Osteoblast (primary cell): ENCODE measurements around the gene SMARCA4. TPM values are rescaled to one million over a fixed set of nuclear protein-coding genes. Genes with fewer than 3 reads are reported as not detected.

Source experiments
- DNase-seq: peaks from one replicate; pipeline ENCODE4 v3.0.0; 2011; ENCODE audit warnings: low spot score, mixed read lengths; ENCODE audit not compliant: insufficient read length; ENCODE audit errors: missing footprints
- H2AFZ ChIP-seq: 2 replicates; pipeline ENCODE4 v1.6.0; 2011; ENCODE audit warnings: mild to moderate bottlenecking, low read length
- H3K27ac ChIP-seq: 2 replicates; pipeline ENCODE4 v1.5.1; 2011; ENCODE audit warnings: mild to moderate bottlenecking, low read depth, low read length, moderate library complexity
- H3K27me3 ChIP-seq: 2 replicates; pipeline ENCODE4 v1.6.0; 2012; ENCODE audit warnings: mild to moderate bottlenecking, control low read depth, inconsistent platforms, low read length, moderate library complexity; ENCODE audit not compliant: insufficient read depth
- H3K36me3 ChIP-seq: 2 replicates; pipeline ENCODE4 v1.5.1; 2011; ENCODE audit warnings: mild to moderate bottlenecking, low read length, control low read depth, moderate library complexity; ENCODE audit not compliant: insufficient read depth
- H3K4me1 ChIP-seq: 2 replicates; pipeline ENCODE4 v1.5.1; 2011; ENCODE audit warnings: mild to moderate bottlenecking, low read length, control low read depth, moderate library complexity; ENCODE audit not compliant: insufficient read depth
- H3K4me2 ChIP-seq: 2 replicates; pipeline ENCODE4 v1.6.0; 2011; ENCODE audit warnings: mild to moderate bottlenecking, low read length; ENCODE audit not compliant: insufficient read depth
- H3K4me3 ChIP-seq: fragments of 200-600 bp; sonication (generic); 3 replicates; pipeline ENCODE4 v1.5.1; 2012; ENCODE audit warnings: mild to moderate bottlenecking, low read length, inconsistent platforms; ENCODE audit not compliant: insufficient read depth
- H3K79me2 ChIP-seq: 2 replicates; pipeline ENCODE4 v1.6.0; 2012; ENCODE audit warnings: mild to moderate bottlenecking, low read length, control low read depth, inconsistent platforms; ENCODE audit not compliant: insufficient read depth
- H3K9me3 ChIP-seq: 2 replicates; pipeline ENCODE4 v1.5.1; 2011; ENCODE audit warnings: low read depth, low read length, control low read depth
- H4K20me1 ChIP-seq: 2 replicates; pipeline ENCODE4 v1.6.0; 2012; ENCODE audit warnings: mild to moderate bottlenecking, low read length, control low read depth; ENCODE audit not compliant: insufficient read depth
- total RNA-seq: library from RNA; depleted of rRNA; stranded (reverse); fragments of >200 nt; gene quantifications from 2 replicates; pipeline ENCODE4 v1.2.3, GENCODE V29; 2012
- TF ChIP-seq, protein P1 (sequence below): IDR thresholded peaks from 2 replicates; pipeline ENCODE4 v1.5.1; 2011; ENCODE audit warnings: mild to moderate bottlenecking, low read depth, low read length, moderate library complexity; ENCODE audit errors: extremely low read depth

SMARCA4 gene
- total RNA-seq, 1 donor: 52.8 TPM

DNA sequence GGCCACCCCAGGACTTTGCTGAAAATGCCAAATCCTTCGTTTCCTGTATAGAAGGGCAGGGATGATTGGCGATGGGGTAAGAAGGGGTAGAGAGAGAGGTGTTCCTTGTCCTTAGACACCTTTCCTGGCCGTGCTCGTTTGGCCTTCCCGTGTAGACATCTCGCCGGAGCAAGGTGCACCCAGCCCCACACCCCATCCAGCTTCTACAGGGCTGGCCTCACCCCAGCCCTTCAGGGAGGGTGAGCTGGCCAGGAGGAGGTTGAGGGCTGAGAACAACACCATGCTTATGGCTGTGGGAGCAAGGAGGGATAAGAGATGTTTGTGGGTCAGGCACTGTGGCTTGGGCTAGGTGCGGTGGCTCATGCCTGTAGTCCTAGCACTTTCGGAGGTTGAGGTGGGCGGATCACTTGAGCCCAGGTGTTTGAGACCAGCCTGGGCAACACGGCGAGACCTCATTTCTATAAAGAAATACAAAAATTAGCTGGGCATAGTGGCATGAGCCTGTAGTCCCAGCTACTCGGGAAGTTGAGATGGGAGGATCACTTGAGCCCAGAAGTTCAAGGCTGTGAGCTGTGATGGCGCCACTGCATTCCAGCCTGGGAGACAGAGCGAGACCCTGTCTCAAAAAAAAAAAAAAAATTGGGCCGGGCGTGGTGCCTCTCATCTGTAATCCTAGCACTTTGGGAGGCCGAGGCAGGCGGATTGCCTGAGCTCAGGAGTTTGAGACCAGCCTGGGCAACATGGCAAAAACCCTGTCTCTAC, 15.5 kb downstream of the SMARCA4 start:
- TF ChIP-seq, protein P1, sequence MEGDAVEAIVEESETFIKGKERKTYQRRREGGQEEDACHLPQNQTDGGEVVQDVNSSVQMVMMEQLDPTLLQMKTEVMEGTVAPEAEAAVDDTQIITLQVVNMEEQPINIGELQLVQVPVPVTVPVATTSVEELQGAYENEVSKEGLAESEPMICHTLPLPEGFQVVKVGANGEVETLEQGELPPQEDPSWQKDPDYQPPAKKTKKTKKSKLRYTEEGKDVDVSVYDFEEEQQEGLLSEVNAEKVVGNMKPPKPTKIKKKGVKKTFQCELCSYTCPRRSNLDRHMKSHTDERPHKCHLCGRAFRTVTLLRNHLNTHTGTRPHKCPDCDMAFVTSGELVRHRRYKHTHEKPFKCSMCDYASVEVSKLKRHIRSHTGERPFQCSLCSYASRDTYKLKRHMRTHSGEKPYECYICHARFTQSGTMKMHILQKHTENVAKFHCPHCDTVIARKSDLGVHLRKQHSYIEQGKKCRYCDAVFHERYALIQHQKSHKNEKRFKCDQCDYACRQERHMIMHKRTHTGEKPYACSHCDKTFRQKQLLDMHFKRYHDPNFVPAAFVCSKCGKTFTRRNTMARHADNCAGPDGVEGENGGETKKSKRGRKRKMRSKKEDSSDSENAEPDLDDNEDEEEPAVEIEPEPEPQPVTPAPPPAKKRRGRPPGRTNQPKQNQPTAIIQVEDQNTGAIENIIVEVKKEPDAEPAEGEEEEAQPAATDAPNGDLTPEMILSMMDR: no peak
- peaks cover 94% of the 10 kb centered on the region for H3K79me2 ChIP-seq
- H3K4me1 ChIP-seq: peaks cover 16% of the 10 kb centered on the region
- peak overlapping the region; percentile 76 for H2AFZ ChIP-seq
- DNase-seq: peak; percentile 53
- peaks cover under 1% of the 10 kb centered on the region for H3K36me3 ChIP-seq
- H3K9me3 ChIP-seq: no peaks in the 10 kb centered on the region
- peak overlapping the region; percentile 68 for H3K4me2 ChIP-seq
- H3K27me3 ChIP-seq: no peaks in the 10 kb centered on the region
- H3K27ac ChIP-seq: peak overlapping the region; percentile 7
- peak overlapping the region; percentile 24 for H3K4me3 ChIP-seq
- peaks cover 57% of the 10 kb centered on the region for H4K20me1 ChIP-seq

DNA sequence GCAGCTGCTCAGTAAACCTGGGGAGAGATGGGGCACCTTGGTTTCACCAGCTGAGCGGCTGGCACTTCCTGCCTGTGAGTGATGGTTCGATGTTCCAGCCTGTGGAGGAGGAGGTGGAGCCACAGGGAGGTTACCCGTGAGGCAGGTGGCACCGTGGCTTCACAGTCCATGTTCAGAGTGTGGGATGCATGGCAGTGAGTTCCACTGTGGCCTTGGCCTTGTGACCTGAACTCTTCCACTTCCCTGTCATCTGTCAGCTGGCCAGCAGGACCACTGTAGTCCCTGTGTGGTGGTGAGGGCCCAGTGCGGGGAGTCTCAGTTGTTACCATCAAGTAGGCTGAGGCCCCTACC, 16.9 kb downstream of the SMARCA4 start:
- H3K4me3 ChIP-seq: no peak overlapping the region
- no peak for DNase-seq
- no peak overlapping the region for H3K27ac ChIP-seq
- no peak overlapping the region for H3K4me2 ChIP-seq
- H3K79me2 ChIP-seq: peaks cover 92% of the 10 kb centered on the region
- no peaks in the 10 kb centered on the region for H3K9me3 ChIP-seq
- peaks cover 56% of the 10 kb centered on the region for H4K20me1 ChIP-seq
- peaks cover 16% of the 10 kb centered on the region for H3K4me1 ChIP-seq
- no peak overlapping the region for H2AFZ ChIP-seq
- H3K27me3 ChIP-seq: no peaks in the 10 kb centered on the region
- TF ChIP-seq, protein P1: no peak
- peaks cover 4% of the 10 kb centered on the region for H3K36me3 ChIP-seq

DNA sequence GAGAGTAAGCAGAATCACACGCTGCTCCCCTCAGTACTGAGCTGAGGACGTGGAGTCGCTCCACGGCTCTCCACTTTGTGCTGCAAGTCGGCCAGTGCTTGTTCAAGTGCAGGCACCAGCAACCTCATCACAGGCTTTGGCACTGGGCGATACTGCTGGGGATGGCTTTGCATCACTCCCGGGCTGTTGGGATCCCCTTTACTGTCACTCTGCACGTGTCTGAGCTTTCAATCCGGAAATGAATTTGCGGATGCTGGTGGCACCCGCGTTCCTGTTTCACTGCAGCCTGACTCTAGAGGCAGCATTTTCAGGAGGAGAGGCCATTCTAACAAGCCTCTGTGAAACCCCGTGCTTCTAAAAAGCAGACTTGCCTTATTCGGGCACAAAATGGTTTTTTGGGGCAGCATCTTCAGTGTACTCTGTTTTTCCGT, 19.1 kb downstream of the SMARCA4 start:
- Histone ChIP-seq H3K36me3 (peaks cover 12% of the 10 kb centered on the region), H3K27ac (no peak overlapping the region), H3K4me1 (peaks cover 16% of the 10 kb centered on the region), H2AFZ (no peak overlapping the region), H3K27me3 (no peaks in the 10 kb centered on the region), H4K20me1 (peaks cover 73% of the 10 kb centered on the region), H3K4me2 (no peak overlapping the region), H3K79me2 (peaks cover 95% of the 10 kb centered on the region), H3K9me3 (no peaks in the 10 kb centered on the region), H3K4me3 (no peak overlapping the region)
- TF ChIP-seq, protein P1: no peak
- DNase-seq: peak; percentile 56

DNA sequence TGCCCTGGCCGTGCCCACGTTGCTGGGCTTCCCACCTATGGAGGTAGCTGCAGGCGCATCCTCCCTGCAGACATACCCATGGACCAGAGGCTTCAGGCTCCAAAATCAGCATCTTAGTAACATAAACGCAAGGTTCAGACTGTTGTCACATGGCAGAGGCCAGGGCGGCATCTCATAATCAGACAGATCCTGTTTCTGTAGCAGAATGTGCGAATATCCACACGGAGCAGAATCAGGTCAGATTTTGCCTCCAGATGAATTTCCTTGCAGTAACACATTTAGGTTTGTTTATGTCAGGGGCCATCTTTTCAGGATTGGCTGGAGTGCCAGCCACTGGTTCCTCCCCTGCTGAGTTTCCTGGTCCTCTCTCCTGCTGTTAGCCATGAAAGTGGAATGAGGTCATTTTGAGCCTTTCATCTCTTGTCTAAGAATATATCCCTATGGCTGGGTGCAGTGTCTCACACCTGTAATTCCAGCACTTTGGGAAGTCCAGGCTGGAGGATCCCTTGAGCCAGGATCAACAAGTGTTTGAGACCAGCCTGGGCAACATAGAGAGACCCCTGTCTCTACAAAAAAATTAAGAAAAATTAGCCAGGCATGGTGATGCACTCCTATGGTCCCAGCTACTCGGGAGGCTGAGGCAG, 20.5 kb downstream of the SMARCA4 start:
- DNase-seq: peak; percentile 69
- Histone ChIP-seq H3K4me1 (peaks cover 4% of the 10 kb centered on the region), H3K9me3 (no peaks in the 10 kb centered on the region), H3K4me3 (no peak overlapping the region), H2AFZ (no peak overlapping the region), H3K27me3 (no peaks in the 10 kb centered on the region), H3K79me2 (peaks cover 93% of the 10 kb centered on the region), H4K20me1 (peaks cover 67% of the 10 kb centered on the region), H3K4me2 (no peak overlapping the region), H3K27ac (no peak overlapping the region), H3K36me3 (peaks cover 20% of the 10 kb centered on the region)
- TF ChIP-seq, protein P1: no peak
